Heart left ventricle (tissue), 11 donors: ENCODE results near the gene YARS1. TPM values are rescaled to one million over a fixed set of nuclear protein-coding genes. Genes with fewer than 3 reads are reported as not detected.

Experiments used
- polyA plus RNA-seq, 2 donors: library from polyadenylated mRNA; stranded (reverse); fragments of 200-250 nt; gene quantifications; one replicate each; pipeline ENCODE4 v1.2.3, GENCODE V29; 2013
- total RNA-seq, 9 donors: library from RNA; depleted of rRNA in 2 of 9; stranded (reverse); fragments of >200 nt in 2 of 9; fragmentation: NEBNext Ultra II Directional in 3 of 9; extraction: Animal tissue kit (Norgen Biotek cat#: 25700) in 3 of 9; gene quantifications; one replicate each; pipeline versions ENCODE4 v1.1.0 to v1.2.4, GENCODE V29; 2016 to 2023
- donor health status: ischemic (EF 13 %, LVEDD 7.1; RV severe dilation, severe dysfunction).
- donor health status: healthy with polysubstance abuse.
- donor health status: DM: no; HTN: yes; CAD: no.
- donor health status: DM: no; HTN: no; CAD: no.
- donor health status: ischemic (EF 25% LVEDD 5.7; RV mildly dilated, moderate dysfunction).
- donor health status: healthy.
- donor health status: DM: yes; HTN: yes; CAD: no.
- donor health status: PGD.
- donor health status: nonischemic (EF 23%, LVEDD 6.1; RV moderate dilation, normal function).

YARS1 gene
- total and polyA plus RNA-seq, 11 donors, result 18.6 to 61.3 (median 34.8) TPM

Other genes starting within 250 kb of the YARS1 start
- gene ZBTB8OS, start 166.8 kb downstream of the YARS1 start, total RNA-seq, result 10 to 100 TPM; 16.5 to 37.1 (median 33.7) TPM
- gene ZBTB8OS, start 166.8 kb downstream of the YARS1 start, polyA plus RNA-seq, result 10 to 100 TPM; 34.3 to 60.3 TPM
- 100 to 1,000 TPM in 5 of 9 donors, 10 to 100 TPM in 4; 73.1 to 141 (median 101) TPM for gene RBBP4, start 166.2 kb downstream of the YARS1 start, total RNA-seq
- gene RBBP4, start 166.2 kb downstream of the YARS1 start, polyA plus RNA-seq, result 10 to 100 TPM; 23.4 to 82.3 TPM
- 10 to 100 TPM; 10.2 to 22.3 (median 14.3) TPM for gene SYNC, start 114.6 kb downstream of the YARS1 start, total RNA-seq
- gene SYNC, start 114.6 kb downstream of the YARS1 start, polyA plus RNA-seq, result 1 to 10 TPM; 2.7 to 8.3 TPM
- gene S100PBP, start 295 bp upstream of the YARS1 start, total RNA-seq, result 10 to 100 TPM in 7 of 9 donors, 1 to 10 TPM in 2; 9.1 to 21.2 (median 10.7) TPM
- 1 to 10 TPM; 5.8 to 7.0 TPM for gene S100PBP, start 295 bp upstream of the YARS1 start, polyA plus RNA-seq
- 100 to 1,000 TPM in 1 of 9 donors, 10 to 100 TPM in 8; 43.7 to 134 (median 59.7) TPM for gene FNDC5, start 53.6 kb upstream of the YARS1 start, total RNA-seq
- gene FNDC5, start 53.6 kb upstream of the YARS1 start, polyA plus RNA-seq, result 10 to 100 TPM; 18.2 to 75.3 TPM
- gene HPCA, start 69.1 kb upstream of the YARS1 start, total RNA-seq, result under 1 TPM in 1 of 9 donors, not detected in 8; 0.29 TPM
- not detected for gene HPCA, start 69.1 kb upstream of the YARS1 start, polyA plus RNA-seq
- 10 to 100 TPM in 3 of 9 donors, 1 to 10 TPM in 6; 7.5 to 15.9 (median 9.3) TPM for gene TMEM54, start 84.0 kb upstream of the YARS1 start, total RNA-seq
- 10 to 100 TPM in 1 of 2 donors, 1 to 10 TPM in 1; 5.6 to 12.5 TPM for gene TMEM54, start 84.0 kb upstream of the YARS1 start, polyA plus RNA-seq
- 10 to 100 TPM in 8 of 9 donors, 1 to 10 TPM in 1; 10.0 to 42.5 (median 15.2) TPM for gene RNF19B, start 147.5 kb upstream of the YARS1 start, total RNA-seq
- 10 to 100 TPM in 1 of 2 donors, 1 to 10 TPM in 1; 1.5 to 15.2 TPM for gene RNF19B, start 147.5 kb upstream of the YARS1 start, polyA plus RNA-seq
- gene AK2, start 219.5 kb upstream of the YARS1 start, total RNA-seq, result 100 to 1,000 TPM; 101 to 189 (median 120) TPM
- gene AK2, start 219.5 kb upstream of the YARS1 start, polyA plus RNA-seq, result 100 to 1,000 TPM; 153 to 292 TPM